Measurements from ENCODE around the gene MPRIP. TPM values are rescaled to one million over a fixed set of nuclear protein-coding genes. Genes with fewer than 3 reads are reported as not detected.

MPRIP gene
- polyA plus RNA-seq, 1 donor (not counting 4 experiments of a cell fraction or from before 2014, with no cell fraction given) = 113 TPM

GRCh38 chr17:17077861-17078732 lies 35.8 kb downstream of the MPRIP start:
- TF ChIP-seq EZH2 (IDR thresholded peaks at IDR 0.05; ENCODE audit: low read length) = no peak
- TF ChIP-seq, protein P1, sequence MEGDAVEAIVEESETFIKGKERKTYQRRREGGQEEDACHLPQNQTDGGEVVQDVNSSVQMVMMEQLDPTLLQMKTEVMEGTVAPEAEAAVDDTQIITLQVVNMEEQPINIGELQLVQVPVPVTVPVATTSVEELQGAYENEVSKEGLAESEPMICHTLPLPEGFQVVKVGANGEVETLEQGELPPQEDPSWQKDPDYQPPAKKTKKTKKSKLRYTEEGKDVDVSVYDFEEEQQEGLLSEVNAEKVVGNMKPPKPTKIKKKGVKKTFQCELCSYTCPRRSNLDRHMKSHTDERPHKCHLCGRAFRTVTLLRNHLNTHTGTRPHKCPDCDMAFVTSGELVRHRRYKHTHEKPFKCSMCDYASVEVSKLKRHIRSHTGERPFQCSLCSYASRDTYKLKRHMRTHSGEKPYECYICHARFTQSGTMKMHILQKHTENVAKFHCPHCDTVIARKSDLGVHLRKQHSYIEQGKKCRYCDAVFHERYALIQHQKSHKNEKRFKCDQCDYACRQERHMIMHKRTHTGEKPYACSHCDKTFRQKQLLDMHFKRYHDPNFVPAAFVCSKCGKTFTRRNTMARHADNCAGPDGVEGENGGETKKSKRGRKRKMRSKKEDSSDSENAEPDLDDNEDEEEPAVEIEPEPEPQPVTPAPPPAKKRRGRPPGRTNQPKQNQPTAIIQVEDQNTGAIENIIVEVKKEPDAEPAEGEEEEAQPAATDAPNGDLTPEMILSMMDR (optimal IDR thresholded peaks at IDR 0.05 in 1 of 3, IDR thresholded peaks at IDR 0.05 in 1 of 3, conservative IDR thresholded peaks at IDR 0.05 in 1 of 3; ENCODE audit: extremely low read depth in 1 of 3, insufficient read depth in 2 of 3, low read length in 3 of 3) = no peak
- DNase-seq (ENCODE audit: low read depth, low spot score) (no peak), FAIRE-seq (peak; percentile 61)
- Histone ChIP-seq H3K79me2 (ENCODE audit: control insufficient read depth, insufficient read depth, low read length) (peaks cover 92% of the 10 kb centered on the region), H2AFZ (ENCODE audit: control insufficient read depth, low read length) (no peak overlapping the region), H3K9me1 (ENCODE audit: control insufficient read depth, extremely low read depth, insufficient read depth, low read length) (peaks cover 16% of the 10 kb centered on the region), H3K4me2 (ENCODE audit: control insufficient read depth, extremely low read depth, insufficient read depth, low read depth, low read length) (no peak overlapping the region), H3K4me1 (ENCODE audit: control insufficient read depth, extremely low read depth, insufficient read depth, low read length) (peaks cover 39% of the 10 kb centered on the region), H3K27ac (ENCODE audit: control insufficient read depth, insufficient read depth, low read length) (no peak overlapping the region), H4K20me1 (ENCODE audit: control insufficient read depth, extremely low read depth, insufficient read depth, low read length) (peaks cover 40% of the 10 kb centered on the region), H3K4me3 (ENCODE audit: control insufficient read depth in 2 of 3, extremely low read depth in 1 of 3, insufficient read depth in 2 of 3, low read depth in 1 of 3, low read length in 3 of 3) (no peak overlapping the region), H3K9me3 (ENCODE audit: control insufficient read depth, low read depth, low read length) (no peaks in the 10 kb centered on the region), H3K9ac (ENCODE audit: control insufficient read depth, extremely low read depth, insufficient read depth, low read length) (no peak overlapping the region), H3K27me3 (ENCODE audit: control insufficient read depth, extremely low read depth, insufficient read depth, low read length) (no peaks in the 10 kb centered on the region), H3K36me3 (ENCODE audit: control insufficient read depth in 2 of 2, extremely low read depth in 1 of 2, insufficient read depth in 2 of 2, low read length in 2 of 2) (peaks cover 34 to 58% of the 10 kb centered on the region in 2 experiments)
- dilution Hi-C loops (cut with MboI; ENCODE audit: extremely low pct_ligation_motif_present, low sequenced_read_pairs) = no loop called here

GRCh38 chr17:17078832-17079231 lies 36.6 kb downstream of the MPRIP start:
- no peak for FAIRE-seq
- H3K27me3 ChIP-seq (ENCODE audit: control insufficient read depth, extremely low read depth, insufficient read depth, low read length) = no peaks in the 10 kb centered on the region
- H2AFZ ChIP-seq (ENCODE audit: control insufficient read depth, low read length) = no peak overlapping the region
- peaks cover 35% of the 10 kb centered on the region for H4K20me1 ChIP-seq (ENCODE audit: control insufficient read depth, extremely low read depth, insufficient read depth, low read length)
- no peak overlapping the region for H3K4me3 ChIP-seq (ENCODE audit: control insufficient read depth in 2 of 3, extremely low read depth in 1 of 3, insufficient read depth in 2 of 3, low read depth in 1 of 3, low read length in 3 of 3)
- peaks cover 12% of the 10 kb centered on the region for H3K9me1 ChIP-seq (ENCODE audit: control insufficient read depth, extremely low read depth, insufficient read depth, low read length)
- no peak for DNase-seq (ENCODE audit: low read depth, low spot score)
- H3K36me3 ChIP-seq (ENCODE audit: control insufficient read depth in 2 of 2, extremely low read depth in 1 of 2, insufficient read depth in 2 of 2, low read length in 2 of 2) = peaks cover 32 to 57% of the 10 kb centered on the region in 2 experiments
- no peak overlapping the region for H3K27ac ChIP-seq (ENCODE audit: control insufficient read depth, insufficient read depth, low read length)
- TF ChIP-seq, protein P1 (optimal IDR thresholded peaks at IDR 0.05 in 1 of 3, IDR thresholded peaks at IDR 0.05 in 1 of 3, conservative IDR thresholded peaks at IDR 0.05 in 1 of 3; ENCODE audit: extremely low read depth in 1 of 3, insufficient read depth in 2 of 3, low read length in 3 of 3) = no peak
- no peak for TF ChIP-seq EZH2 (IDR thresholded peaks at IDR 0.05; ENCODE audit: low read length)
- no peak overlapping the region for H3K9ac ChIP-seq (ENCODE audit: control insufficient read depth, extremely low read depth, insufficient read depth, low read length)
- peaks cover 32% of the 10 kb centered on the region for H3K4me1 ChIP-seq (ENCODE audit: control insufficient read depth, extremely low read depth, insufficient read depth, low read length)
- no peak overlapping the region for H3K4me2 ChIP-seq (ENCODE audit: control insufficient read depth, extremely low read depth, insufficient read depth, low read depth, low read length)
- H3K9me3 ChIP-seq (ENCODE audit: control insufficient read depth, low read depth, low read length) = no peaks in the 10 kb centered on the region
- dilution Hi-C loops (cut with MboI; ENCODE audit: extremely low pct_ligation_motif_present, low sequenced_read_pairs) = no loop called here
- peaks cover 89% of the 10 kb centered on the region for H3K79me2 ChIP-seq (ENCODE audit: control insufficient read depth, insufficient read depth, low read length)
